UCSD-AML1 (cell line): ENCODE results near the gene MYOD1.

Experiments
- DNase-seq: peaks from one replicate; lab custom pipeline; 2025; ENCODE audit not compliant: unreplicated experiment; lab: John Stamatoyannopoulos, UW

The MYOD1 gene

DNA sequence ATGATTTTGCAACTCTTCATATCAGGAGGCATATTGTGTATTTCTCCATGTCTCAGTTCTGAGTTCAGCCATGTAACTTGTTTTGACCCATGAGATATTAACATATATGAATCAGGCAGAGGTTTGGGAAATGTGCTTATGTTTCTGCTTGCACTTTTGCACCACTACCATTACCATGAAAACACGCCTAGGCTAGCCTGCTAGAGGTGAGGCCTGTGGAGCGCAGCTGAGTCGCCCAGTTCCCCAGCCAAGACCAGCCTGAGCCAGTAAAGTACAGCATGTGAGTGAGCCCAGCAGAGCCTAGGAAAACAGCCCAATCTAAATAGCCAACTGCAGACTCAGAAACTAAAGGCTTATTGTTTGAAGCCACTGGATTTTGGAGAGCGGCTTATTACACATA, 18.4 kb upstream of the MYOD1 start:
- DNase-seq: no peak

DNA sequence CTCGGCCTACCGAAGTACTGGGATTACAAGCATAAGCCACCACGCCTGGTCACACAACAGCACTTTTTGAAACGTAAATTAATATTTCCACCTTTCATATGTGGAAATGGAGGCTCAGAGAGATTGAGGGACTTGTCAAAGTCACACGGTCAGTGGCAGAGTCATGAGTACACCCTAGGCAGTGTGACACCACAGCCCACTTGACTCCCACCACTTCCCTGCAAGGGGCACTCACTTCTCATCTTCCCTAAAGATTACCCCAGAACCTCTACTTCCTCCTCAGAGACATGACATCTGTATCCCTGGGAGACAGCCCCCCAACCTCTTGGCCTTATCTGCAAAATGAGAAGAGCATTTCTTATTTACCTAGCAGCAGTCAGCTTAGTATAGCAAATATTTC, 16.5 kb upstream of the MYOD1 start:
- no peak for DNase-seq

- DNase-seq: no peak
Observed at GRCh38 chr11:17703951-17704350, 15.4 kb upstream of the MYOD1 start.

DNA sequence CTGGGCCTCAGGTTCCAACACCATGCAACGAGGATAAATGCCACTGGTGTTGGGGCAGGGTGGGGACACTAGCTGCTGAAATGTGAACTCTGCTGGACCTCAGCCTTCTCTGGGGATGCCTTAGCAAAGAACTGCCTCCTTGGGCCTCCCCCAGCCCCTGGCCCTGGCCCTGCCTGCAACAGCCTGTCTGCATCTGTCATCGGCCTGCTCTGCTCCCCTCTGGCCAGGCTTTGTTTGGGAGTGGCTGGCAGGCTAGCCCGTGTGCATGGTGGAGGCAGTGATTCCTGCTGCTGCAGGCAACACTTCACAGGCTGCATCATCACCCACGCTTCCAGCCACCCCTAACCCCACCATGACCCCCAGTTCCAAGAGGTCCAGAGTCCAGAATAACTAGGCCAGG, 11.5 kb upstream of the MYOD1 start:
- no peak for DNase-seq

DNA sequence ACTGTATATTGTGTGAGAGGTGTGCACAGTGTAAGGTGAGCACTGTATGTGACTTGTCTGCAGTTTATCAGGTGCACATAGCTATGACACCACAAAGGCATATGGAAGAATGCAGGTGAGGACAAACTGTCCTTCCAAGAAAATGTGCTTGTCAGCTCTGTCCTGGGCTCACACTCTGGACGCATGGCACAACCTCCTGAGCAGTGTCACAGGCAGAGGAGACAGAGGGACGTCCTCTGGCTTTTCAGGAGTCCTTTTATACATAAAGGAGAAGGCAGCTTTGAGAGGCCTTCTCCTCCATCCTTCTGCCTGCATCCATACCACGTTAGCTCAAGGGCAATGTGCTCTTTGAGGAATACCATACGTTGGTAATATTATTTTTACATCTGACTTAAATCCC, 7.5 kb upstream of the MYOD1 start:
- no peak for DNase-seq

DNA sequence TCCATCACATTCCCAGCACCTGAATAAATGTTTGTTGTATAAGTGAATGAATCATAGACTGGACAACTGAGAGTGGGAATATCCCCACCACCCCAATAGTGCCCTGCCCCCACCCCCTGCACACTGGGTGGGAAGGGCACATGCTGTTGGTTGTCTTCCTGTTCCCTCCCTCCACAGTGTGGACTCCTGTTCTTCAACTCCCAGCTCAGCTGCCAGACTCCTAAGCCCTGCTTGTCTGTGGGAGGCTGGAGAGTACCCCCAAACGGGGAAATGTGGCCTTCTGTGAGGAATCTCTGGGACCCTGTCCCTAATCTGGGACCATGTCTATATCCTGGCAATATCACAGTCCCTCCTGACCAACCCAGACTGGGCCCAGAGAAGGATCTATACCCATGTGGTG, 5.5 kb upstream of the MYOD1 start:
- DNase-seq: no peak

- no peak for DNase-seq
Observed at GRCh38 chr11:17714356-17714854, 5.0 kb upstream of the MYOD1 start.

- DNase-seq: no peak
Observed at GRCh38 chr11:17714870-17715269, 4.5 kb upstream of the MYOD1 start.

- DNase-seq: no peak
Observed at GRCh38 chr11:17716807-17717206, 2.6 kb upstream of the MYOD1 start.

- DNase-seq: no peak
Observed at GRCh38 chr11:17718015-17718414, 1.4 kb upstream of the MYOD1 start.

DNA sequence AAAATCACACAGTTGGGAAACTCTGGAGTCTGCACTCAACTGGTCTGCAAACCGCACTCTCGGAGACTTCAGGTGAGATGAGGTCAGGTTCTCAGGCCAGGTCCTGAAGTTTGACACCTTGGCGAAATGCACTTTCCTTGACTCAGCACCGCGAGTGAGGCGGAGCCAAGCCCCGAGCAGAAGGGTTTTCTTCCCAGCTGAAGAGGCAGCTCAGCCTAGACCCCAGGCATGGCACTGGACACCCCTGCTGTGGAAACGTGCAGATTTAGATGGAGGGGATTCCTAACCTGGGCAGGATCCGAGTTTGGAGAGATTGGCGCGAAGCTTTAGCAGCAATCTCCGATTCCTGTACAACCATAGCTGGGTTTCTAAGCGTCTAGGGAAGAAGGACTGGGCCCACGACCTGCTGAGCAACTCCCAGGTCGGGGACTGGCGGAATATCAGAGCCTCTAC, 835 bp upstream of the MYOD1 start:
- DNase-seq: no peak

DNA sequence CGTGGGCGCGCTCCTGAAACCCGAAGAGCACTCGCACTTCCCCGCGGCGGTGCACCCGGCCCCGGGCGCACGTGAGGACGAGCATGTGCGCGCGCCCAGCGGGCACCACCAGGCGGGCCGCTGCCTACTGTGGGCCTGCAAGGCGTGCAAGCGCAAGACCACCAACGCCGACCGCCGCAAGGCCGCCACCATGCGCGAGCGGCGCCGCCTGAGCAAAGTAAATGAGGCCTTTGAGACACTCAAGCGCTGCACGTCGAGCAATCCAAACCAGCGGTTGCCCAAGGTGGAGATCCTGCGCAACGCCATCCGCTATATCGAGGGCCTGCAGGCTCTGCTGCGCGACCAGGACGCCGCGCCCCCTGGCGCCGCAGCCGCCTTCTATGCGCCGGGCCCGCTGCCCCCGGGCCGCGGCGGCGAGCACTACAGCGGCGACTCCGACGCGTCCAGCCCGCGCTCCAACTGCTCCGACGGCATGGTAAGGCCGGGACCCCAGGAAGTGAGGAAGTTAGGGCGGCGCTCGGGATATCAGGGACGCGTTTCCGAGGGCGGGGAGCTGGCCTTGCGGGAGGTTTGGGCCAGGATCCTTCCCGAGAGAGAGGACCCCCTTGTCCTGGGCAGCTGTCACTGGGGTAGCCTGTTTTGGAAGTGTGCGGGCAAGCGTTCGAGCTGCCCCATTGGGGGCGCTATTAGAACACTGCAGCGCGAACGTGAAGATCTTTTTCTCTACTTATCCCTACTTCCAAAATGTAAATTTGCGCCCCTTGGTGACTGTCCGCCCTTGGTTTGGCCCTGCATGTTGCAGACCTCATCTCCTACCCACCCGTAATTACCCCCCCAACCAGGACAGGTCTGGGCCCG, 796 bp downstream of the MYOD1 start:
- no peak for DNase-seq

- no peak for DNase-seq
Observed at GRCh38 chr11:17720796-17721171, 1.4 kb downstream of the MYOD1 start.

DNA sequence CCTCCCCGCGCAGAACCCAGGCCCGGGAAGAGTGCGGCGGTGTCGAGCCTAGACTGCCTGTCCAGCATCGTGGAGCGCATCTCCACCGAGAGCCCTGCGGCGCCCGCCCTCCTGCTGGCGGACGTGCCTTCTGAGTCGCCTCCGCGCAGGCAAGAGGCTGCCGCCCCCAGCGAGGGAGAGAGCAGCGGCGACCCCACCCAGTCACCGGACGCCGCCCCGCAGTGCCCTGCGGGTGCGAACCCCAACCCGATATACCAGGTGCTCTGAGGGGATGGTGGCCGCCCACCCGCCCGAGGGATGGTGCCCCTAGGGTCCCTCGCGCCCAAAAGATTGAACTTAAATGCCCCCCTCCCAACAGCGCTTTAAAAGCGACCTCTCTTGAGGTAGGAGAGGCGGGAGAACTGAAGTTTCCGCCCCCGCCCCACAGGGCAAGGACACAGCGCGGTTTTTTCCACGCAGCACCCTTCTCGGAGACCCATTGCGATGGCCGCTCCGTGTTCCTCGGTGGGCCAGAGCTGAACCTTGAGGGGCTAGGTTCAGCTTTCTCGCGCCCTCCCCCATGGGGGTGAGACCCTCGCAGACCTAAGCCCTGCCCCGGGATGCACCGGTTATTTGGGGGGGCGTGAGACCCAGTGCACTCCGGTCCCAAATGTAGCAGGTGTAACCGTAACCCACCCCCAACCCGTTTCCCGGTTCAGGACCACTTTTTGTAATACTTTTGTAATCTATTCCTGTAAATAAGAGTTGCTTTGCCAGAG, 2.0 kb downstream of the MYOD1 start:
- DNase-seq: no peak

DNA sequence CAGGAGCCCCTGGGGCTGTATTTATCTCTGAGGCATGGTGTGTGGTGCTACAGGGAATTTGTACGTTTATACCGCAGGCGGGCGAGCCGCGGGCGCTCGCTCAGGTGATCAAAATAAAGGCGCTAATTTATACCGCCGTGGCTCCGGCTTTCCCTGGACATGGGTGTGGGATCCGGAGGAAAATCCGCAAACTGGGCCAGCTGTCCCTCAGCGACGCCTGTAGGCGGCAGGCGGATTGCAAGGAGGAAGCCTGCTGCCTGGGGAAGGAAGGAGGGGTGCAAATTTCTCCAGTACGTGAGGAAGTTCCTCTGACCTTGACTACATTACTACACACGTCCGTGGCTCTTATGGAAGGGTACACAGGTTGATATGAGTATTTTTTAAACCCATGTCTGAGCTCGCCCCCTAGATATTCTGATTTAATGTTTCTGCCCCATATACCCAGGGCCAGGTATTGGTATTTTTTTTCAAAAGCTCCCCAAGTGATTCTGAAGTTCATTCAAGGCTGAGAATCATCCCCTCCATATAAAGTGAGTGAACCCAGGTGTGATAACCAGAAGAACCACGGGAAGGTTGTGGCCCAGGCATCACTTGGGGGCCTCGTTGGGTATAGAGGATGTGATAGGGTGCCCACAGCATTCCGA, 2.8 kb downstream of the MYOD1 start:
- no peak for DNase-seq

- no peak for DNase-seq
Observed at GRCh38 chr11:17724020-17724908, 4.9 kb downstream of the MYOD1 start.

DNA sequence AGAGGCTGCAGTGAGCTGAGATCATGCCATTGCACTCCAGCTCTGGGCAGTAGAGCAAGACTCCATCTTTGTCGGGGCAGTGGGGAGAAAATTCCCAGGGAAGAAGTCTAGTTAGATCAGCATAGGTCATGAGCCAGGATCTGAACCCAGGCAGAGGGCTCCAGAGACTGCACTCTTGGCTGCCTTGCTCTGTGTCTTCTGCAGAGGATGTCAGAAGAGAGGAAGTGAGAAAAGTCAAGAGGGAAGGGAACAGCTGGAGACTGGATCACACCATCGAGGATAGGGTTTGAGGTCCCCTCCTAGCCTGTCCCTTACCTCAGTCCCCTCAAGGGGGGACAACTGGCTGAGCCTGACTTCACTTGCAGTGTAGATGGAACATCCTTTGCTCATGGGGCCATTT, 5.8 kb downstream of the MYOD1 start:
- no peak for DNase-seq

GRCh38 chr11:17730137-17730536, 10.8 kb downstream of the MYOD1 start:
- no peak for DNase-seq

- DNase-seq: peak; percentile 67
Observed at GRCh38 chr11:17730608-17731462, 11.5 kb downstream of the MYOD1 start.

DNA sequence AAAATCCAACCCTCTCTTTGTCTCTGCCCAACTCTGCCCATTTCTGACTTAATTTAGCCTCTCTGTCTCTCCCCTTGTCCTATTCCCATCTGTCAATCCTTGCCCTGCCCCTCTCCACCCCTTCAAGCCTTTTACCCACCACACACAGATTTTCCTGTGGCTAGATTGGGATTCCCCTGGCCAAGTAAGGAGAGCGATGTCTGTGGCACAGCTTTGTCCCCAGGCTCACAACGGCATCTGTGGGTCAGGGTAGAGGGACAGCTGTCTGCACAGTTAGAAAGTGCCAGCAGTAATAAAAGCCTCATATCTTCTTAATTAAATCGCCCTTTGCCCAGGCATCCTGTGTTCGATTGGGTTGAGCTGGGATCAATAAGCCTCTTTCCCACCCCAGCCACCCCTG, 13.9 kb downstream of the MYOD1 start:
- DNase-seq: no peak
